Mucosa of stomach (tissue), 1 donor: ENCODE data around the gene HNRNPL.
"Not testable (repeated sequence)": the region's sequence is repeated elsewhere in the genome, so short reads cannot be mapped to it uniquely, and the experiment has no call there.

Experiments used
- H3K27me3 ChIP-seq: one replicate; pipeline ENCODE4 v1.7.0; 2013; ENCODE audit warnings: mild to moderate bottlenecking, low read length; ENCODE audit not compliant: control insufficient read depth, insufficient read depth
- H3K36me3 ChIP-seq: one replicate; pipeline ENCODE4 v1.7.0; 2013; ENCODE audit warnings: low read length; ENCODE audit not compliant: control insufficient read depth, insufficient read depth
- H3K4me1 ChIP-seq: one replicate; pipeline ENCODE4 v1.7.0; 2013; ENCODE audit warnings: mild to moderate bottlenecking, low read length; ENCODE audit not compliant: control insufficient read depth, insufficient read depth
- H3K4me3 ChIP-seq: one replicate; pipeline ENCODE4 v1.7.0; 2013; ENCODE audit warnings: low read length
- H3K9ac ChIP-seq: one replicate; pipeline ENCODE4 v1.7.0; 2013; ENCODE audit warnings: mild to moderate bottlenecking, low read length, moderate library complexity
- H3K9me3 ChIP-seq: one replicate; pipeline ENCODE4 v1.7.0; 2013; ENCODE audit warnings: mild to moderate bottlenecking, low read length, moderate library complexity; ENCODE audit not compliant: control insufficient read depth
- donor health status: Pancreatic carcinoma.

HNRNPL gene

DNA sequence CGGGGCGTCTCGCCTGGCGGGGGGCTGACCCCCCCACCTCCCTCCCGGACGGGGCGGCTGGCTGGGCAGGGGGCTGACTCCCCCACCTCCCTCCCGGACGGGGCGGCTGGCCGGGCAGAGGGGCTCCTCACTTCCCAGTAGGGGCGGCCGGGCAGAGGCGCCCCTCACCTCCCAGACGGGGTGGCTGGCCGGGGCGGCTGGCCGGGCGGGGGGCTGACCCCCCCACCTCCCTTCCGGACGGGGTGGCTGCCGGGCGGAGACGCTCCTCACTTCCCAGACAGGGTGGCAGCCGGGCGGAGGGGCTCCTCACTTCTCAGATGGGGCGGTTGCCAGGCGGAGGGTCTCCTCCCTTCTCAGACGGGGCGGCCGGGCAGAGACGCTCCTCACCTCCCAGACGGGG lies 52.0 kb downstream of the HNRNPL start:
- not testable (repeated sequence) for H3K27me3 ChIP-seq, H3K4me1 ChIP-seq, H3K4me3 ChIP-seq, H3K9ac ChIP-seq, H3K9me3 ChIP-seq
- H3K36me3 ChIP-seq: peaks cover 14% of the 10 kb centered on the region

- no peak overlapping the region for H3K9ac ChIP-seq
- H3K27me3 ChIP-seq: no peaks in the 10 kb centered on the region
- H3K4me1 ChIP-seq: no peaks in the 10 kb centered on the region
- no peaks in the 10 kb centered on the region for H3K9me3 ChIP-seq
- no peak overlapping the region for H3K4me3 ChIP-seq
- no peaks in the 10 kb centered on the region for H3K36me3 ChIP-seq
Observed at GRCh38 chr19:38796154-38796553, 53.6 kb downstream of the HNRNPL start.

DNA sequence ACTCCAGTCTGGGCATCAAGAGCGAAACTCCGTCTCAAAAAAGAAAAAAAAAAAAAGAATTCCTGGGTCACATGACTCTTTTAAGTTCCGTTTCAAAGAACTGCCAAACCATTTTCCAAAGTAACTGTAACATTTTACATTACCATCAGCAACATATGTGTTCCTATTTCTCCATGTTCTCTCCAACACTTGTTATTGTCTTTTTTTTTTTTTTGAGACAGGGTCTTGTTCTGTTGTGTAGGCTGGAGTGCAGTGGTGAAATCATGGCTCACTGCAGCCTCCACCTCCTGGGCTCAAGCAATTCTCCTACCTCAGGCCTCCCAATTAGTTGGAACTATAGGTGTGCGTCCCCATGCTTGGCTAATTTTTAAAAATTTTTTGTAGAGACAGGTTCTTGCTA lies 54.2 kb downstream of the HNRNPL start:
- no peaks in the 10 kb centered on the region for H3K4me1 ChIP-seq
- no peaks in the 10 kb centered on the region for H3K9me3 ChIP-seq
- no peak overlapping the region for H3K4me3 ChIP-seq
- no peak overlapping the region for H3K9ac ChIP-seq
- H3K27me3 ChIP-seq: no peaks in the 10 kb centered on the region
- H3K36me3 ChIP-seq: no peaks in the 10 kb centered on the region

DNA sequence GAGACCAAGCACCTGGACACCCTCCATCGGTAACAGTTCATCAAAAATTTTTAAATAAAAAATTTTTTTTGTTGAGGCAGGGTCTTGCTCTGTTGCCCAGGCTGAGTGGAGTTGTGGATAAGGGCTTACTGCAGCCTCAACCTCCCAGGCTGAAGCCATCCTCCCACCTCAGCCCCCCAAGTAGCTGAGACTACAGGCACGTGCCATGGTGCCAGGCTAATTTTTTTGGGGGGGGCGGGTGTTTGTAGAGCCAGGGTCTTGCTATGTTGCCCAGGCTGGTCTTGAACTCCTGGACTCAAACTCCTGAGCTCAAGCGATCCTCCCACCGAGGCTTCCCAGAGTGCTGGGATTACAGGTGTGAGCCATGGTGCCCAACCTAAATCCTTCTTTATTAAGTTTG lies 56.1 kb downstream of the HNRNPL start:
- H3K9me3 ChIP-seq: no peaks in the 10 kb centered on the region

GRCh38 chr19:38793177-38793576 lies 56.6 kb downstream of the HNRNPL start:
- H3K9me3 ChIP-seq: no peaks in the 10 kb centered on the region
- no peak overlapping the region for H3K9ac ChIP-seq
- no peak overlapping the region for H3K4me3 ChIP-seq
- H3K4me1 ChIP-seq: no peaks in the 10 kb centered on the region
- H3K27me3 ChIP-seq: no peaks in the 10 kb centered on the region
- H3K36me3 ChIP-seq: no peaks in the 10 kb centered on the region

More for the DNA sequence above, 56.1 kb downstream of the HNRNPL start:
- no peaks in the 10 kb centered on the region for H3K27me3 ChIP-seq
- no peaks in the 10 kb centered on the region for H3K4me1 ChIP-seq
- H3K36me3 ChIP-seq: no peaks in the 10 kb centered on the region
- H3K4me3 ChIP-seq: no peak overlapping the region
- H3K9ac ChIP-seq: no peak overlapping the region

GRCh38 chr19:38792250-38793111 lies 57.3 kb downstream of the HNRNPL start:
- Histone ChIP-seq H3K9ac (no peak overlapping the region), H3K27me3 (no peaks in the 10 kb centered on the region), H3K4me1 (no peaks in the 10 kb centered on the region), H3K4me3 (no peak overlapping the region), H3K36me3 (no peaks in the 10 kb centered on the region), H3K9me3 (no peaks in the 10 kb centered on the region)

DNA sequence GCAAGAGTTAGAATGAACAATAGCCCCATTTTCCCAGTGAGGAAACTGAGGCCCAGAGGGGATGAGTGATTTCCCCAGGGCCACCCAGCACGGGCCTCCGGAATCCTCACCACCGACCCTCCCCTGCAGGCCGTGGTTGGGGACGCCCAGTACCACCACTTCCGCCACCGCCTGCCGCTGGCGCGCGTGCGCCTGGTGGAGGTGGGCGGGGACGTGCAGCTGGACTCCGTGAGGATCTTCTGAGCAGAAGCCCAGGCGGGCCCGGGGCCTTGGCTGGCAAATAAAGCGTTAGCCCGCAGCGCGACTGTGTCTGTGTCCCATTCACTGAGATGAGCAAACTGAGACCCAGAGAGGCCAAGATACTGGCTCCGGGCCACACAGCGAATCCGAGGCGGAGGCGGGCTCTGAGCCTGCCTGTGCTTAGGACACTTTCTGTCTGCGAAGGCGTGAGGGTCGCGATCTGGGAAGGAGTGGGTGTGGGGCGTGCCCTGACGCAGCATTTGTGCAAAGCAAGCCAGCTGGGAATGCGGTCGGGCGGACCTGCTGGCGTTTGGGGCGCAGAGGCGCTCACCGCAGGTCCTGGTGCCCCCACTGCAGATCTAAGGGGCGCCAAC lies 58.2 kb downstream of the HNRNPL start:
- not testable (repeated sequence) for H3K4me1 ChIP-seq, H3K9me3 ChIP-seq, H3K4me3 ChIP-seq, H3K9ac ChIP-seq, H3K27me3 ChIP-seq, H3K36me3 ChIP-seq

- H3K4me1 ChIP-seq, H3K9ac ChIP-seq, H3K27me3 ChIP-seq, H3K9me3 ChIP-seq, H3K4me3 ChIP-seq, H3K36me3 ChIP-seq: not testable (repeated sequence)
Observed at GRCh38 chr19:38790507-38791403, 59.0 kb downstream of the HNRNPL start.

DNA sequence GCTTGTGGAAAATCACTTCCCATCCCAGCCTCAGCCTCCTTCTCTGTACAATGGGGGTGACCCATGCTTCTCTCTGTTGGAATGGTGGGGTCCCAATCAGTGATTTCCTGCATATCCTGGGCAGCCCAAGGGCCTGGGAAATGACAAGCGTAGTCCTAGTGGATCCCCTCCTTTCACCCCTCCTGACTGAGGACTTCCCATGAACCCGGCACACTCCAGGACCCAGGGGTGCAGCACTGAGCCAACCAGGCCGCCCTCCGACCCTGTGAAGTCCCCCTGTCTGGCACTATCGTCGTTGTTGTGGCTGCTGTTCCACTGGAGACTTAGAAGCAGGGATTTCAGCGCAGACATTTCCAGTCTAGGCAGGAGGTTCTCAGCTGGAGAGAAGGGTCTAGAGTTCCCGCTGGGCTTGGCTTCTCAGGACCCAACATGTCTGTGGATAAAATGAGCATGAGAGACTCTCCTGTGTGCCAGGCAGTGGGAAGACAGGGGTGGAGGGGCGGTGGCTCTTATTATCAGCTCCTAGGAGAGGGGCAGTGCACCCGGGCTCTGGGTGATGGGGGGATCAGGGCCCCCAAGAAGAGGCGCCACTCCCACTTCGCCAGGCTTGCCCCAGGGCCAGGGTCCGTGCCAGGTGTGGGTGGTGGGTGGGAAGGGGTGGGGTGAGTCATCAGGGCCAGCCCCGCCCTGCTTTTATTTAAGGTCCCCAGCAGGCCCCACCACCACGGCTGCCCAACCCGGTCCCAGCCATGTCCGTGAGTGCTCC lies 61.1 kb downstream of the HNRNPL start, which contains the start of gene LGALS7B:
Gene LGALS7B (plus strand): TSS at position 723 of the 766 bp plus-strand sequence. CDS start 27 bp downstream, at position 750.
- Histone ChIP-seq H3K4me3 (no peak within 1 kb of the TSS), H3K27me3 (no peaks in the 10 kb centered on the region), H3K36me3 (no peaks in the 10 kb centered on the region), H3K9me3 (no peaks in the 10 kb centered on the region), H3K4me1 (peaks cover 3% of the 10 kb centered on the region), H3K9ac (no peak within 1 kb of the TSS)

DNA sequence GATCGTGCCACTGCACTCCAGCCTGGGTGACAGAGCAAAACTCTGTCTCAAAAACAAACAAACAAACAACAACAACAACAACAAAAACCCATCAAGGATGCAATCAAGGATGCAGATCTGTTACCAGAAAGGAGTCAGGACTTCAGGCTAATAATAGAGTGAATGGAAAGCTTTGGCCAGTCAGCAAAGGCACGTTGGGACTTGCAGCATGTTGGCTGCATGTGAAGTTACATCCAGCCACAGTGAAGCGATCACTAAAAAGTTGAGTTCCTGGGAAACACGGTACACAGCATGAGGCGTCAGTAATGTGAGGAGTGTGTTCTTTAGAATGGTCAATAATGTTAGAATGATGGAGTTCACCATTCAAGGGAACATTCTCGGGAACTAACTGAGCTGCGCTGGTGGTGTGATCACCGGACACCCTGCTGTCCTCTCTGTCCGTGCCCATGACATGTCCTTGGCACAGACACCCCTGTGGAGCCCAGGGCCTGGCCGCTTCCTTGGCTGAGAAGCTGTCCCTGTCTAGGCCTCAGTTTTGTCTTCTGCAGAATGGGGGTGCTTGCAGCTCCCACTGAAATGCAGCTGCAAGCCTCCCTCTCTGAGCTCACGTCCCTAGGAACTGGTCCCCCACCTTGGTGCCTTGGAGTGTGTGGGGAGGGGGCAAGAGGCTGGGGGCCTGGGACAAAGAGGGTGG lies 63.1 kb downstream of the HNRNPL start:
- Histone ChIP-seq H3K9ac (no peak overlapping the region), H3K36me3 (no peaks in the 10 kb centered on the region), H3K4me3 (no peak overlapping the region), H3K9me3 (no peaks in the 10 kb centered on the region), H3K27me3 (no peaks in the 10 kb centered on the region), H3K4me1 (peaks cover 3% of the 10 kb centered on the region)
